Esophagus squamous epithelium (tissue), 5 donors: ENCODE data around the gene LRP8. TPM values are rescaled to one million over a fixed set of nuclear protein-coding genes. Genes with fewer than 3 reads are reported as not detected.
A peak's percentile ranks its signal among the peaks of the same experiment; 100 is the strongest.

Source experiments
- DNase-seq: peaks from one replicate; lab custom pipeline; 2025; lab: John Stamatoyannopoulos, UW
- H3K27ac ChIP-seq, 4 donors: fragments of 200-600 bp; sonication (generic); one replicate each; pipeline ENCODE4 v1.5.1; 2016 to 2019; ENCODE audit warnings: mild to moderate bottlenecking in 1 of 4
- H3K27me3 ChIP-seq, 4 donors: fragments of 200-600 bp; sonication (generic); 1 replicate in 3 of 4; 2 replicates in 1 of 4; pipeline versions ENCODE4 v1.5.1 to v1.6.0; 2017 to 2021; ENCODE audit warnings: antibody characterized with exemption in 1 of 4
- H3K36me3 ChIP-seq, 3 donors: fragments of 200-600 bp; sonication (generic); one replicate each; pipeline ENCODE4 v1.5.1; 2016 to 2019
- H3K4me1 ChIP-seq, 3 donors: fragments of 200-600 bp; sonication (generic); one replicate each; pipeline ENCODE4 v1.5.1; 2017 to 2019
- H3K4me3 ChIP-seq, 4 donors: fragments of 200-600 bp; sonication (generic); 1 replicate in 3 of 4; 2 replicates in 1 of 4; pipeline ENCODE4 v1.5.1; 2016 to 2019; ENCODE audit warnings: mild to moderate bottlenecking in 2 of 4, moderate library complexity in 1 of 4
- H3K9me3 ChIP-seq, 3 donors: fragments of 200-600 bp; sonication (generic); one replicate each; pipeline ENCODE4 v1.5.1; 2016 to 2019
- CTCF ChIP-seq, 6 experiments: fragments of 450-650 bp in 4 of 6; fragments of 200-600 bp in 2 of 6; sonication (generic) in 2 of 6; IDR thresholded peaks; one replicate each; pipeline ENCODE4 v1.5.1; 2016 to 2019; ENCODE audit warnings: antibody characterized with exemption in 6 of 6, mild to moderate bottlenecking in 4 of 6, moderate library complexity in 4 of 6
- POLR2A ChIP-seq, 4 donors: fragments of 450-650 bp; IDR thresholded peaks; one replicate each; pipeline ENCODE4 v1.6.1; 2017; ENCODE audit warnings: antibody characterized with exemption in 4 of 4, mild to moderate bottlenecking in 4 of 4, moderate library complexity in 3 of 4
- WGBS, 2 donors: methylation state at CpG; one replicate each; pipeline ENCODE4 v1.1.5; 2018; 5-methylcytosine and 5-hydroxymethylcytosine counted together
- intact Hi-C: fragments of 100-400 bp; cut with DNase I; formaldehyde crosslinking; loops from one replicate; pipeline ENCODE4 v1.15.0; 2022
- total RNA-seq, 4 donors: library from RNA; depleted of rRNA; stranded (reverse); fragments of >200 nt; gene quantifications; one replicate each; pipeline ENCODE4 v1.1.0, GENCODE V29; 2016
- donor health status: DM: yes; HTN: yes; CAD: no.

Gene LRP8
- total RNA-seq, 4 donors from 2014 or later, result 15.3 to 39.6 (median 18.8) TPM

- Histone ChIP-seq H3K27ac (no peak overlapping the region), H3K4me3 (no peak overlapping the region), H3K9me3 (no peaks in the 10 kb centered on the region), H3K36me3 (peaks cover 0 to 39% (median 0%) of the 10 kb centered on the region in 3 donors), H3K27me3 (no peaks in the 10 kb centered on the region), H3K4me1 (peaks cover 5 to 34% (median 14%) of the 10 kb centered on the region in 3 donors)
- no peak for TF ChIP-seq POLR2A (IDR thresholded peaks at IDR 0.05)
- no peak for TF ChIP-seq CTCF (IDR thresholded peaks at IDR 0.05)
- intact Hi-C loops, result loop anchor here (2.0 kb wide), 1 partner anchor 116 kb away; no protein-coding TSS in a partner anchor
- 92 to 94% methylated on average over 7 to 18 of the region's 48 CpGs for WGBS, 2 donors
- DNase-seq, result no peak
Measured at GRCh38 chr1:53276153-53276901, 51.5 kb downstream of the LRP8 start.

- no peak for TF ChIP-seq POLR2A (IDR thresholded peaks at IDR 0.05)
- no peak for TF ChIP-seq CTCF (IDR thresholded peaks at IDR 0.05)
- no peak for DNase-seq
- no peak overlapping the region for H3K27ac ChIP-seq
- peaks cover 5 to 34% (median 14%) of the 10 kb centered on the region in 3 donors for H3K4me1 ChIP-seq
- peaks cover 0 to 40% (median 0%) of the 10 kb centered on the region in 3 donors for H3K36me3 ChIP-seq
- WGBS, 2 donors, result no CpG with 5 or more reads among the region's 3 CpGs
- no peaks in the 10 kb centered on the region for H3K9me3 ChIP-seq
- intact Hi-C loops, result no loop called here
- H3K4me3 ChIP-seq, result no peak overlapping the region
- H3K27me3 ChIP-seq, result no peaks in the 10 kb centered on the region
Measured at GRCh38 chr1:53275566-53275965, 52.3 kb downstream of the LRP8 start.

- TF ChIP-seq CTCF (IDR thresholded peaks at IDR 0.05) (no peak), POLR2A (IDR thresholded peaks at IDR 0.05) (no peak)
- peaks cover 0 to 31% (median 0%) of the 10 kb centered on the region in 3 donors for H3K36me3 ChIP-seq
- H3K27me3 ChIP-seq, result no peaks in the 10 kb centered on the region
- H3K4me3 ChIP-seq, result no peak overlapping the region
- intact Hi-C loops, result no loop called here
- WGBS, 2 donors, result 86 to 92% methylated on average over 9 to 10 of the region's 13 CpGs
- H3K4me1 ChIP-seq, result peaks cover 5 to 34% (median 14%) of the 10 kb centered on the region in 3 donors
- H3K9me3 ChIP-seq, result no peaks in the 10 kb centered on the region
- no peak overlapping the region for H3K27ac ChIP-seq
- no peak for DNase-seq
Measured at GRCh38 chr1:53274541-53275185, 53.2 kb downstream of the LRP8 start.

GRCh38 chr1:53274026-53274425 is 53.8 kb downstream of the LRP8 start:
- Histone ChIP-seq H3K36me3 (peaks cover 0 to 28% (median 0%) of the 10 kb centered on the region in 3 donors), H3K9me3 (no peaks in the 10 kb centered on the region), H3K4me3 (no peak overlapping the region), H3K4me1 (peaks cover 5 to 34% (median 14%) of the 10 kb centered on the region in 3 donors), H3K27me3 (no peaks in the 10 kb centered on the region), H3K27ac (peak overlapping the region in 3 of 4 donors; percentile 14 to 37 (median 34))
- TF ChIP-seq CTCF (IDR thresholded peaks at IDR 0.05) (no peak), POLR2A (IDR thresholded peaks at IDR 0.05) (no peak)
- no peak for DNase-seq
- WGBS, 2 donors, result 88 to 95% methylated on average over 3 of the region's 4 CpGs
- intact Hi-C loops, result no loop called here

- Histone ChIP-seq H3K9me3 (no peaks in the 10 kb centered on the region), H3K27me3 (no peaks in the 10 kb centered on the region), H3K4me1 (peaks cover 5 to 34% (median 14%) of the 10 kb centered on the region in 3 donors), H3K27ac (peak overlapping the region in 3 of 4 donors; percentile 14 to 37 (median 34)), H3K36me3 (peaks cover 0 to 28% (median 0%) of the 10 kb centered on the region in 3 donors), H3K4me3 (no peak overlapping the region)
- TF ChIP-seq POLR2A (IDR thresholded peaks at IDR 0.05) (no peak), CTCF (IDR thresholded peaks at IDR 0.05) (no peak)
- intact Hi-C loops, result no loop called here
- 31% methylated on average over 2 of the region's 2 CpGs; no CpG with 5 or more reads in 1 of the 2 donors for WGBS, 2 donors
- DNase-seq, result no peak
Measured at GRCh38 chr1:53273526-53273925, 54.3 kb downstream of the LRP8 start.
